Esophagus (tissue), 2 donors: ENCODE data around the gene SOS1. TPM values are rescaled to one million over a fixed set of nuclear protein-coding genes. Genes with fewer than 3 reads are reported as not detected.
"Not testable (repeated sequence)": the region's sequence is repeated elsewhere in the genome, so short reads cannot be mapped to it uniquely, and the experiment has no call there.

ENCODE experiments used
- H3K27ac ChIP-seq, 2 donors: one replicate each; pipeline ENCODE4 v1.5.1; 2013; ENCODE audit warnings: low read depth in 2 of 2, mild to moderate bottlenecking in 2 of 2, inconsistent platforms in 1 of 2, low read length in 1 of 2, moderate library complexity in 1 of 2
- H3K27me3 ChIP-seq, 2 donors: one replicate each; pipeline ENCODE4 v1.6.1; 2013; ENCODE audit warnings: low read length in 2 of 2, control low read depth in 1 of 2, mild to moderate bottlenecking in 1 of 2; ENCODE audit not compliant: insufficient read depth in 2 of 2, control insufficient read depth in 1 of 2
- H3K36me3 ChIP-seq, 2 donors: one replicate each; pipeline ENCODE4 v1.6.1; 2013; ENCODE audit warnings: low read length in 1 of 2; ENCODE audit not compliant: control insufficient read depth in 2 of 2, insufficient read depth in 2 of 2
- H3K4me1 ChIP-seq, 2 donors: one replicate each; pipeline ENCODE4 v1.6.1; 2013; ENCODE audit warnings: low read length in 1 of 2; ENCODE audit not compliant: control insufficient read depth in 2 of 2, insufficient read depth in 2 of 2
- H3K4me3 ChIP-seq, 2 donors: one replicate each; pipeline ENCODE4 v1.5.1; 2013; ENCODE audit warnings: low read length in 2 of 2, mild to moderate bottlenecking in 2 of 2, low read depth in 1 of 2, moderate library complexity in 1 of 2
- H3K9me3 ChIP-seq, 2 donors: one replicate each; pipeline ENCODE4 v1.6.1; 2013; ENCODE audit warnings: mild to moderate bottlenecking in 2 of 2, low read depth in 1 of 2, low read length in 1 of 2, moderate library complexity in 1 of 2; ENCODE audit not compliant: control insufficient read depth in 2 of 2, insufficient read depth in 1 of 2
- WGBS, 2 donors: extraction: QIAGEN DNeasy Blood & Tissue Kit; methylation state at CpG; one replicate each; pipeline ENCODE4 v1.1.7; 2013; 5-methylcytosine and 5-hydroxymethylcytosine counted together
- polyA plus RNA-seq, 2 donors: library from polyadenylated mRNA; stranded (reverse); fragments of 200-250 nt; gene quantifications; one replicate each; pipeline ENCODE4 v1.2.3, GENCODE V29; 2013
- donor health status: healthy with polysubstance abuse.
- donor health status: Bipolar disorder and iron deficiency.

Gene SOS1
- polyA plus RNA-seq, 2 donors: 5.5 to 5.8 TPM

DNA sequence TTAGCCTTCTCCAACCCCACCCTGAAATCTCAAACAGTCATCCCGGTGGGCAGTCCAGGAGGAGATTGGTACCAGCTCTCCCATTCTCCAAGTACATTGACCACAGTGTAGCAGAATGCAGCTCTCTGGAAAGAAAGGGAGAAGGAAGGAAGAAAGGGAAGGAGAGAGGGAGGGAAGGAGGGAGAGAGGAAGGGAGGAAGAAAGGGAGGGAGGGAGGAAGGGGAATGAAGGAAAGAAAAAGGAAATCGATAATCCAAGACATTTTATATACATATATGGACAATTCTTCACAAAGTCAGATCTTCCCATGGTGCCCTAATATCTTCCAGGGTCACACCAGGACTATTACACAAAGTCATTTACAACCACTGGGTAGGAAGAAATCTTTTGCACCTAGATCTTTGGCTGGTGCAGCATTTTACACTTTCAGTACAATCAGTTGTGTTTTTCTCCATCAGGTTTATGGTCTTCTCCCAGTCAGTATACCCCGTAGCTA lies 172.4 kb downstream of the SOS1 start:
- Histone ChIP-seq H3K27ac (no peak overlapping the region), H3K4me3 (no peak overlapping the region), H3K27me3 (no peaks in the 10 kb centered on the region), H3K36me3 (peaks cover 0 to 3% of the 10 kb centered on the region in 2 donors), H3K4me1 (no peaks in the 10 kb centered on the region), H3K9me3 (no peaks in the 10 kb centered on the region)
- WGBS, 2 donors: 74 to 92% methylated on average over 3 of the region's 3 CpGs

DNA sequence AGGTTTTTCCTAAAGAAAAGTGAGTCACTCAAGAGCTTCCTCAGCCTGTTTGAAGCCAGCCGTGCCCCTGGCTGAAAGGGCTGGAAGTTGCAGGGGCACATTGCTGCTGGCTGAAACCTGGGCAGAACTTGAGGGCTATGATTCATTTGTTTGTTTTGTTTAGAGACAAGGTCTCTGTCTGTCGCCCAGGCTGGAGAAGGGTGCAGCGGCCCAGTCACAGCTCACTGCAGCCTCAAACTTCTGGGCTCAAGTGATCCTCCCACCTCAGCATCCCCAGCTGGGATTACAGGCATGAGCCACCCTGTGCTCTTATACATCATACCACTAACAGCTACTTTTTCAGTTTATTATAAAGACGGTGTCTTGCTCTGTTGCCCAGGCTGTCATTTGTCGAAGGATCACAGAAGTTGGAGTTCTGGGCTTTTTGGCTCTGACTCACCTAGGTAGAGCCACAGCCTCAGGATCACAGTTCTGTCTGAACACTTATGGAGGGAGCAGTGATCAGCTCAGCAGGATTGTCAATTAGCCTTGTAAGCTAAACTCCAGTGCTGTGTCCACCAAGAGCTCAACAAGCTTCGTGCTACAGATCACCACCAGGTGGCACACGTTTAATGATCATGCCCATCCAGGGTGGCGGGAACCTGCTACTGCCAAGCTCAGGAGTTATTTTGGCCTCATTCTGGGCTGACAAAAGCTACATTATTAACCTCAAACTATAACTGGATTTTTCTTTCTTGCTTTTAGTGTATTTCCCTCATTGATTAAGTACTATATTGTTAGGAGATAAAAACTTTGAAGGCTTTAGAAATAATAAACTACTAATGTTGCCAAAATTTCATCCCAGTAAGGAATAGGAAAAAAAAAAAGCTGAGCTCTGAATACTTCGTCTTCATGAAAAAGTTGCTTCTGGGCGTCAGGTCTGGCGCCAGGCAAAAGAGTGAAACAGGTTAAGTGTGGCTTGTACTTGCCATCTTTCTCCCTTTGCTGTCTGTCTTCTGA lies 173.3 kb downstream of the SOS1 start:
- WGBS, 2 donors: 40 to 52% methylated on average over 11 of the region's 11 CpGs
- no peak overlapping the region for H3K27ac ChIP-seq
- H3K27me3 ChIP-seq: no peaks in the 10 kb centered on the region
- no peaks in the 10 kb centered on the region for H3K9me3 ChIP-seq
- H3K36me3 ChIP-seq: peaks cover 0 to 3% of the 10 kb centered on the region in 2 donors
- H3K4me3 ChIP-seq: no peak overlapping the region
- H3K4me1 ChIP-seq: no peaks in the 10 kb centered on the region

DNA sequence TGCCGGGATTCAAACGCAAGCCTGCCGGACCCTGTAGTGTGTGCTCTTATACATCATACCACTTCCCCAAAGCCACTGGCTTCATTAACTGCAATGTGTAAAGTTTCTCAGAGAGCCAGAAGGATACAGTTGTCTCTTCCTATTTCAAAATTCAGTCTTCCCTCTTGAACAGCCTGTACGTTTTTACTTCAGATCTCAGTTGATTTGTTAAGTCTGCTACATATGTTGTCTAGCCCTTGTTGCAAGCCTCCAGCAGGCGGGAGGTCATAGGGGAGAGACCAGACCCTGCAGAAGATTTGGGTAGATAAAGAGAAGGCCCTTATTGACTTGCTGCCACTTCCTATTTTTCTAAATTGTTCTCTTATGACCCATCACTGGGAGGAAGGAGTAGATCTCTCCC lies 174.9 kb downstream of the SOS1 start:
- H3K36me3 ChIP-seq: peaks cover 0 to 3% of the 10 kb centered on the region in 2 donors
- no peak overlapping the region for H3K4me3 ChIP-seq
- WGBS, 2 donors: 87 to 89% methylated on average over 5 of the region's 5 CpGs
- H3K9me3 ChIP-seq: no peaks in the 10 kb centered on the region
- H3K27me3 ChIP-seq: no peaks in the 10 kb centered on the region
- H3K4me1 ChIP-seq: no peaks in the 10 kb centered on the region
- H3K27ac ChIP-seq: no peak overlapping the region

DNA sequence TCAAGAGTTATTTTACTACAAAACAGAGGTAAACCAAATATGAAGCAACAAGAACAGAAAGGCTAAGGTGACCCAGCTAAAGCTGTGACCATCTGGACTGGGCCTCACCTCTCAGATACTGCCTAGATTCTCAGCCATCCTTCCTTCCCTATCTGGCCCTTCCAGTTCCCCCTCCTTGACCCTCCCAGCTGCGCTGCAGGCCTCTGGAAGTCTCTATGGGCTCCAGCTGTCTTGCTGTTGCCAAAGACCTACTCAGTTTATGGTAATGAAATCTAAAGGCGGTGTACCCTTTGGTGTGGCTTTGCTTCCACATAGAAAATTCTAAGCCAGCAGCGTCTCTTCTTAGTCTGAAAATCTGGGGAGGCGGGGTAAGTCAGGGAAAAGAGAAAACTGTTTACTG lies 175.5 kb downstream of the SOS1 start:
- Histone ChIP-seq H3K4me1 (no peaks in the 10 kb centered on the region), H3K4me3 (no peak overlapping the region), H3K27me3 (no peaks in the 10 kb centered on the region), H3K36me3 (peaks cover 0 to 3% of the 10 kb centered on the region in 2 donors), H3K9me3 (no peaks in the 10 kb centered on the region), H3K27ac (no peak overlapping the region)
- 85 to 87% methylated on average over 4 of the region's 4 CpGs for WGBS, 2 donors

DNA sequence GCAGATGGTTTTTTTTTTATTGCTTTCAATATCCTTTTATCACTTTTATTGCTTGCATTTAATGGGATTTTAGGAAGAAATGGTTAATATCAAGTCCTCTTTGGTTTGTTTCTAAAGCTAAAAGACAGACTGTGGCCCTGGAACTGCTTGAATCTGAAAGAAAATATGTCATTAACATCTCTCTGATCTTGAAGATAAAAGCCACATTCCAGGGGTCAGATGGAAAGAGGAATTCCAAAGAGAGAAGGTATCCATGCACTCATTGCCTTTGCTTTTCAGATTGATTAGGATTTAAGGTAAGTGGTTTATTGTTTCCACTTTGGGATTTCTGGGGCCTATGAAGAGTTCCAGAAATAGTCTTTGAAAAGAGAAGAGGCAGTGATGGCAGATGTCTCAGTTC lies 177.1 kb downstream of the SOS1 start:
- H3K27ac ChIP-seq: no peak overlapping the region
- H3K4me3 ChIP-seq: no peak overlapping the region
- H3K4me1 ChIP-seq: no peaks in the 10 kb centered on the region
- no peaks in the 10 kb centered on the region for H3K9me3 ChIP-seq
- H3K27me3 ChIP-seq: no peaks in the 10 kb centered on the region
- peaks cover 0 to 3% of the 10 kb centered on the region in 2 donors for H3K36me3 ChIP-seq

DNA sequence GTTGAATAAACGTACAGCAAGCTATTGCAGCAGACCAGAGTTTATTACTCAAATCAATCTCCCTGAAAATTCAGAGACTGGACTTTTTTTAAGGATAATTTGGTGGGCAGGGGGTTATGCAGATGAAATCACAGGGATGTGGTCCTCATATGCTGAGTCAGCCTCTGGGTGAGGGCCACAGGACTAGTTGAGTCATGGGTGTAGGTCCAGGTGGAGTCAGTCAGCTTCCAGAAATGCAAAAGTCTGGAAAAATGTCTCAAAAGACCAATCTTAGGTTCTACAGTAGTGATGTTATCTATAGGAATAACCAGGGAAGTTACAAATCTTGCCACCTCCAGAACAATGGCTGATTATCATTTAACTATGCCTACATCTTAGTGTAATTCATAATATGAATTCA lies 180.1 kb downstream of the SOS1 start:
- Histone ChIP-seq H3K4me1 (no peaks in the 10 kb centered on the region), H3K27ac (no peak overlapping the region), H3K4me3 (no peak overlapping the region), H3K36me3 (peaks cover 0 to 3% of the 10 kb centered on the region in 2 donors), H3K27me3 (no peaks in the 10 kb centered on the region), H3K9me3 (no peaks in the 10 kb centered on the region)
- 81 to 90% methylated on average over 1 of the region's 1 CpG for WGBS, 2 donors

DNA sequence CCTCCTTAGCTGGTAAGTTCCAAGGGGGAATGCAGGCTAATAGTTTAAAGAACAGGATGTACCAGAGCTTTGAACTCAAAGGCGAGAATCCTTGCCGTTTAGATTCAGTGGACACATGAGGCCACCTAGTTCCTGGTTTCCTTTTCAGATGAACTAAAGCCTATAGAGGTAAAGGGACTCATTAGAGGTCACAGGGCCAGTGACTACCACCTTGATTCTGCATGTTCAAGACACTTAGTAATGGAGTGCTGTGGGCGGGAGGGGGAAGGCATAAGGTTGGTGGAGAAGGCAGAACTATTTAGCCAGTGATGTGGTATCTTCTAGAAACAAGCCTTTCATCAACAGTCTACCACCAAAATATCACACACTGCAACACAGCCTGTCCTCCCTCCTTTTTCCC lies 183.3 kb downstream of the SOS1 start:
- 77 to 90% methylated on average over 3 of the region's 3 CpGs for WGBS, 2 donors
- H3K27me3 ChIP-seq: no peaks in the 10 kb centered on the region
- H3K4me3 ChIP-seq: no peak overlapping the region
- H3K9me3 ChIP-seq: no peaks in the 10 kb centered on the region
- H3K4me1 ChIP-seq: no peaks in the 10 kb centered on the region
- no peak overlapping the region for H3K27ac ChIP-seq
- no peaks in the 10 kb centered on the region for H3K36me3 ChIP-seq

DNA sequence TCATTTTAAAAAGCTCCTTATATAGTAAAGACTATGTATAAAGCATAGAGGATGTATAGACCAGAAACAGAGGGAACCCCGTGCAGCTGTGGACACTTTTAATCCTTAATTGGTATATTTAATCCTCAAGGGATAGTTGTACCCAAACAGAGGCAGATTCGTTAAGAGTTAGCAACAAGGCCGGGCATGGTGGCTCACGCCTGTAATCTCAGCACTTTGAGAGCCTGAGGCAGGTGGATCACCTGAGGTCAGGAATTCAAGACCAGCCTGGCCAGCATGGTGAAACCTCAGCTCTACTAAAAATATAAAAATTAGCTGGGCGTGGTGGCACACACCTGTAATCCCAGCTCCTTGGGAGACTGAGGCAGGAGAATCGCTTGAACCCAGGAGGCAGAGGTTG lies 184.3 kb downstream of the SOS1 start:
- not testable (repeated sequence) for H3K4me3 ChIP-seq, H3K4me1 ChIP-seq, H3K27me3 ChIP-seq, H3K9me3 ChIP-seq, H3K27ac ChIP-seq, H3K36me3 ChIP-seq
- 77 to 83% methylated on average over 6 of the region's 6 CpGs for WGBS, 2 donors

DNA sequence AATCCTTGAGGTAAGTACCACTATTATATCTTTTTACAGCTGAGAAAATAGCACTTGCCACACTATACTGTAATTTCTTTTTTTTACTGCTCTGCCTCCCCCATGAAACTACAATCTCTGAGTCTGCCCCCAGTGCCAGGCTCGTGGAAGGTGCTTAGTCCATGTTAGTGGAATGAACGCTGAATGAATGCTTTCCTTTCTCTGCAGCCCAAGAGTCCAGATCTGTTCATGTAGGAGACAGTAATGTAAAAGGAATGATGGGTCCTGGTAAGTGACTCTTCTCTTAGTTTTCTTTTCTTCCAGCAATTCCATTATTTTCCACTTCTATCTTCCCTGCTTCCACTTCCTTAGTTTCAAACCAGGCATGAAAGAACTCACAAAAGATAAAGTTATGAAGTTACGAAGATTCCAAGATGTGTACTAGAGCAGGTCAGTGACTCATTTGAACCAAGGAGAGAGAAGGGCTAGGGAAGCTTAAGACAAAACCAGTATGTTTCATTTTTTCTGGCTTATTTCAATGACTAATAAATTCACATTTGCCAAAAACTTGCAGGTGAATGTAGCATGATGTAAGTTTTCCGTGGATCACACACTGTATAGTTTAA lies 185.2 kb downstream of the SOS1 start:
- H3K36me3 ChIP-seq: no peaks in the 10 kb centered on the region
- no peaks in the 10 kb centered on the region for H3K9me3 ChIP-seq
- no peaks in the 10 kb centered on the region for H3K4me1 ChIP-seq
- 73 to 85% methylated on average over 4 of the region's 4 CpGs for WGBS, 2 donors
- no peak overlapping the region for H3K27ac ChIP-seq
- no peaks in the 10 kb centered on the region for H3K27me3 ChIP-seq
- no peak overlapping the region for H3K4me3 ChIP-seq
